HAP-1 (cell line): ENCODE data around the gene CCDC127.
"Not testable (repeated sequence)": the region's sequence is repeated elsewhere in the genome, so short reads cannot be mapped to it uniquely, and the experiment has no call there.

ENCODE experiments used
- DNase-seq, 2 experiments: peaks; one replicate each; pipeline ENCODE4 v3.0.0-alpha.2; 2016 to 2020; ENCODE audit warnings: low spot score in 2 of 2
- H3K27me3 ChIP-seq: fragments of 250-450 bp; sonication (Bioruptor Pico); 2 replicates; pipeline ENCODE4 v1.5.1; 2020; ENCODE audit warnings: low read depth, mild to moderate bottlenecking, moderate library complexity
- H3K36me3 ChIP-seq: fragments of 250-450 bp; sonication (Bioruptor Pico); replicated peaks from 2 replicates; pipeline ENCODE4 v1.5.1; 2020; ENCODE audit warnings: mild to moderate bottlenecking
- H3K4me1 ChIP-seq: fragments of 250-450 bp; sonication (Bioruptor Pico); 2 replicates; pipeline ENCODE4 v1.5.1; 2020; ENCODE audit warnings: mild to moderate bottlenecking
- H3K4me3 ChIP-seq: fragments of 250-450 bp; sonication (Bioruptor Pico); 2 replicates; pipeline ENCODE4 v1.5.1; 2020; ENCODE audit warnings: mild to moderate bottlenecking, moderate library complexity
- H3K9me3 ChIP-seq: fragments of 250-450 bp; sonication (Bioruptor Pico); 2 replicates; pipeline ENCODE4 v1.5.1; 2020; ENCODE audit warnings: mild to moderate bottlenecking, moderate library complexity
- in situ Hi-C: fragments of 300-500 bp; cut with MboI; formaldehyde crosslinking; loops from 3 replicates; pipeline ENCODE4 v1.14.3; 2020; ENCODE audit warnings: low sequenced_read_pairs, inconsistent platforms, mixed read lengths

The CCDC127 gene

GRCh38 chr5:223791-224190 lies 5.8 kb upstream of the CCDC127 start:
- in situ Hi-C loops, result no loop called here
- Histone ChIP-seq H3K36me3 (peaks cover 46% of the 10 kb centered on the region), H3K27me3 (no peaks in the 10 kb centered on the region), H3K9me3 (no peaks in the 10 kb centered on the region), H3K4me1 (peaks cover 11% of the 10 kb centered on the region), H3K4me3 (no peak overlapping the region)
- DNase-seq, result no peak

- H3K27me3 ChIP-seq, DNase-seq, in situ Hi-C loops, H3K9me3 ChIP-seq, H3K4me3 ChIP-seq: not testable (repeated sequence)
- H3K4me1 ChIP-seq, result peaks cover 11% of the 10 kb centered on the region
- H3K36me3 ChIP-seq, result peaks cover 41% of the 10 kb centered on the region
Measured at GRCh38 chr5:222951-223715, 5.2 kb upstream of the CCDC127 start.

GRCh38 chr5:219991-220390 lies 2.0 kb upstream of the CCDC127 start:
- Histone ChIP-seq H3K4me3 (peak overlapping the region; percentile 90), H3K36me3 (peaks cover 14% of the 10 kb centered on the region), H3K4me1 (peaks cover 11% of the 10 kb centered on the region), H3K27me3 (no peaks in the 10 kb centered on the region), H3K9me3 (no peaks in the 10 kb centered on the region)
- in situ Hi-C loops, result no loop called here
- DNase-seq, result no peak

- Histone ChIP-seq H3K4me3 (peak overlapping the region; percentile 90), H3K4me1 (peaks cover 11% of the 10 kb centered on the region), H3K9me3 (no peaks in the 10 kb centered on the region), H3K27me3 (no peaks in the 10 kb centered on the region), H3K36me3 (peaks cover 9% of the 10 kb centered on the region)
- in situ Hi-C loops, result no loop called here
- DNase-seq, result peak; percentile 30 to 47
Measured at GRCh38 chr5:219460-219863, 1.5 kb upstream of the CCDC127 start.

GRCh38 chr5:218457-219291 lies 721 bp upstream of the CCDC127 start:
- in situ Hi-C loops, result no loop called here
- Histone ChIP-seq H3K36me3 (peaks cover 6% of the 10 kb centered on the region), H3K4me3 (peak overlapping the region; percentile 90), H3K9me3 (no peaks in the 10 kb centered on the region), H3K4me1 (peaks cover 11% of the 10 kb centered on the region), H3K27me3 (no peaks in the 10 kb centered on the region)
- peak in 1 of 2 experiments; percentile 63 for DNase-seq

- H3K9me3 ChIP-seq, H3K27me3 ChIP-seq, in situ Hi-C loops, H3K4me1 ChIP-seq, H3K4me3 ChIP-seq, H3K36me3 ChIP-seq, DNase-seq: not testable (repeated sequence)
Measured at GRCh38 chr5:216076-216475, 1.9 kb downstream of the CCDC127 start.

GRCh38 chr5:215256-215655 lies 2.7 kb downstream of the CCDC127 start:
- H3K4me1 ChIP-seq, H3K4me3 ChIP-seq, H3K27me3 ChIP-seq, in situ Hi-C loops, H3K36me3 ChIP-seq, H3K9me3 ChIP-seq, DNase-seq: not testable (repeated sequence)

GRCh38 chr5:213803-214395 lies 4.1 kb downstream of the CCDC127 start:
- in situ Hi-C loops, result no loop called here
- peaks cover 6% of the 10 kb centered on the region; the same call in 1 of the 2 replicates for H3K36me3 ChIP-seq
- no peak overlapping the region for H3K4me3 ChIP-seq
- DNase-seq, result no peak
- H3K4me1 ChIP-seq, result no peaks in the 10 kb centered on the region
- H3K27me3 ChIP-seq, result no peaks in the 10 kb centered on the region
- H3K9me3 ChIP-seq, result no peaks in the 10 kb centered on the region

- H3K9me3 ChIP-seq, result no peaks in the 10 kb centered on the region
- in situ Hi-C loops, result no loop called here
- no peak for DNase-seq
- peaks cover 24% of the 10 kb centered on the region for H3K36me3 ChIP-seq
- no peaks in the 10 kb centered on the region for H3K4me1 ChIP-seq
- H3K4me3 ChIP-seq, result no peak overlapping the region
- H3K27me3 ChIP-seq, result no peaks in the 10 kb centered on the region
Measured at GRCh38 chr5:208449-209114, 9.4 kb downstream of the CCDC127 start.

GRCh38 chr5:207599-207998 lies 10.4 kb downstream of the CCDC127 start:
- DNase-seq, result no peak
- in situ Hi-C loops, result no loop called here
- Histone ChIP-seq H3K4me3 (no peak overlapping the region), H3K27me3 (no peaks in the 10 kb centered on the region), H3K4me1 (no peaks in the 10 kb centered on the region), H3K9me3 (no peaks in the 10 kb centered on the region), H3K36me3 (peaks cover 27% of the 10 kb centered on the region)

- Histone ChIP-seq H3K27me3 (no peaks in the 10 kb centered on the region), H3K4me3 (no peak overlapping the region), H3K36me3 (peaks cover 27% of the 10 kb centered on the region), H3K4me1 (no peaks in the 10 kb centered on the region), H3K9me3 (no peaks in the 10 kb centered on the region)
- no peak for DNase-seq
- in situ Hi-C loops, result no loop called here
Measured at GRCh38 chr5:206927-207536, 10.9 kb downstream of the CCDC127 start.

GRCh38 chr5:206406-206805 lies 11.5 kb downstream of the CCDC127 start:
- no peak for DNase-seq
- Histone ChIP-seq H3K4me3 (no peak overlapping the region), H3K4me1 (no peaks in the 10 kb centered on the region), H3K36me3 (peaks cover 27% of the 10 kb centered on the region), H3K27me3 (no peaks in the 10 kb centered on the region), H3K9me3 (no peaks in the 10 kb centered on the region)
- in situ Hi-C loops, result no loop called here

GRCh38 chr5:204966-205670 lies 12.8 kb downstream of the CCDC127 start:
- no peaks in the 10 kb centered on the region for H3K27me3 ChIP-seq
- in situ Hi-C loops, result no loop called here
- no peak overlapping the region for H3K4me3 ChIP-seq
- no peak for DNase-seq
- H3K36me3 ChIP-seq, result peaks cover 27% of the 10 kb centered on the region
- no peaks in the 10 kb centered on the region for H3K4me1 ChIP-seq
- H3K9me3 ChIP-seq, result no peaks in the 10 kb centered on the region
